ENCODE results near the gene BANF2. TPM values are rescaled to one million over a fixed set of nuclear protein-coding genes. Genes with fewer than 3 reads are reported as not detected.

The BANF2 gene
- total and polyA plus RNA-seq, 2 of the 8 experiments (the other 6 are each of a cell fraction or from before 2014, with no cell fraction given), result not detected

GRCh38 chr20:17743677-17744076, 43.9 kb downstream of the BANF2 start:
- Histone ChIP-seq H3K4me1 (replicated peaks in 1 of 4; ENCODE audit: control insufficient read depth in 3 of 4, insufficient read depth in 4 of 4, low read length in 3 of 4) (0 out of 7 replicates have a peak, but pooled peaks cover 0 to 2% (median 0%) of the 10 kb centered on the region in 4 experiments), H3K4me3 (ENCODE audit: extremely low read depth in 1 of 4, insufficient read depth in 2 of 4, low read depth in 3 of 4, low read length in 4 of 4) (no peak overlapping the region), H3K79me1 (ENCODE audit: low read depth, low read length) (no peaks in the 10 kb centered on the region), H4K5ac (ENCODE audit: insufficient read length, low read depth, low read length) (no peak overlapping the region), H4K20me1 (replicated peaks in 1 of 2; ENCODE audit: control insufficient read depth in 1 of 2, insufficient read depth in 2 of 2, low read length in 2 of 2) (no peaks in the 10 kb centered on the region), H4K91ac (replicated peaks; ENCODE audit: insufficient read length, low read length) (no peak overlapping the region), H2BK20ac (ENCODE audit: low read length) (no peak overlapping the region), H3K27ac (ENCODE audit: low read depth, low read length) (no peak overlapping the region), H3K27me3 (replicated peaks in 1 of 4; ENCODE audit: control insufficient read depth in 3 of 4, extremely low read depth in 1 of 4, insufficient read depth in 3 of 4, low read length in 3 of 4) (no peaks in the 10 kb centered on the region), H2AFZ (ENCODE audit: low read length) (no peak overlapping the region), H3K56ac (replicated peaks; ENCODE audit: insufficient read length, low read depth, low read length) (no peak overlapping the region), H3K79me2 (ENCODE audit: control insufficient read depth in 1 of 2, insufficient read depth in 2 of 2, low read length in 2 of 2) (no peaks in the 10 kb centered on the region), H3K23ac (ENCODE audit: insufficient read length) (no peak overlapping the region), H3K14ac (ENCODE audit: insufficient read length) (no peak overlapping the region), H2BK5ac (ENCODE audit: low read depth, low read length) (no peak overlapping the region), H3K9ac (replicated peaks in 1 of 4; ENCODE audit: extremely low read depth in 1 of 4, low read depth in 3 of 4, low read length in 3 of 4) (no peak overlapping the region), H3K4ac (replicated peaks; ENCODE audit: insufficient read length, low read depth, low read length) (no peak overlapping the region), H3K4me2 (ENCODE audit: insufficient read depth in 1 of 2, low read depth in 2 of 2, low read length in 2 of 2) (no peak overlapping the region), H4K8ac (ENCODE audit: extremely low read depth, insufficient read depth, low read length) (no peak overlapping the region), H3K9me3 (ENCODE audit: insufficient read depth in 2 of 2, low read depth in 1 of 2, low read length in 1 of 2) (no peaks in the 10 kb centered on the region; a peak in 1 of 4 replicates), H2BK15ac (ENCODE audit: low read length) (no peak overlapping the region), H2AK5ac (ENCODE audit: low read depth, low read length) (no peak overlapping the region), H3K18ac (ENCODE audit: extremely low read depth, low read length) (no peak overlapping the region), H3K36me3 (ENCODE audit: control insufficient read depth in 2 of 4, insufficient read depth in 4 of 4, low read length in 3 of 4) (no peaks in the 10 kb centered on the region), H2BK12ac (ENCODE audit: low read depth, low read length) (no peak overlapping the region), H3K23me2 (ENCODE audit: low read depth, low read length) (no peaks in the 10 kb centered on the region; the same call in 1 of the 2 replicates), H2BK120ac (replicated peaks; ENCODE audit: low read depth, low read length) (no peak overlapping the region)
- ChIA-PET CTCF (ENCODE audit: partially characterized antibody) (interaction anchor here (0.6 to 1.6 kb wide), 4 partner anchors 11 to 155 kb away, joined by 3 to 6 read pairs (median 3); no protein-coding TSS in a partner anchor), POLR2A (ENCODE audit: partially characterized antibody) (no interaction called here)
- FAIRE-seq (no peak), DNase-seq (ENCODE audit: low read depth in 1 of 2, low spot score in 2 of 2) (no peak)
- WGBS, 2 experiments (ENCODE audit: extremely low coverage in 1 of 2, insufficient coverage in 1 of 2, insufficient read length in 1 of 2, insufficient replicate concordance in 2 of 2, low coverage in 1 of 2, low lambda C conversion rate in 2 of 2, missing lambda C conversion rate in 1 of 2), result 84% methylated on average over 6 of the region's 6 CpGs; no CpG with 5 or more reads in 1 of the 2 experiments
- no peak for TF ChIP-seq BRCA1 (IDR thresholded peaks at IDR 0.05; ENCODE audit: low read depth, low read length)
- TF ChIP-seq JUND (IDR thresholded peaks at IDR 0.05; ENCODE audit: low read length), result no peak
- TF ChIP-seq CTBP2 (IDR thresholded peaks at IDR 0.05; ENCODE audit: borderline replicate concordance, insufficient read depth, insufficient read length, low read length), result no peak
- TF ChIP-seq TAF1 (IDR thresholded peaks at IDR 0.05; ENCODE audit: low read depth, low read length), result no peak
- TF ChIP-seq EGR1 (IDR thresholded peaks at IDR 0.05; ENCODE audit: borderline replicate concordance, low read depth, low read length), result no peak
- no peak for TF ChIP-seq CHD1 (IDR thresholded peaks at IDR 0.05; ENCODE audit: low read depth, low read length)
